HepG2 (cell line): ENCODE data around the gene ABHD15. TPM values are rescaled to one million over a fixed set of nuclear protein-coding genes. Genes with fewer than 3 reads are reported as not detected.
A peak's percentile ranks its signal among the peaks of the same experiment; 100 is the strongest.

Experiments used
- ASH2L ChIP-seq: fragments of 300-600, 200-600 bp; sonication (generic); IDR thresholded peaks from 2 replicates; pipeline ENCODE4 v1.7.0; 2017; ENCODE audit warnings: low read depth, mild to moderate bottlenecking, moderate library complexity, mixed read lengths, low read length; ENCODE audit not compliant: insufficient read length
- CC2D1A ChIP-seq: sonication (generic); formaldehyde crosslinking; IDR thresholded peaks from 2 replicates; pipeline ENCODE4 v1.8.1; 2023; ENCODE audit warnings: mild to moderate bottlenecking, missing genetic modification reagents
- CHCHD3 ChIP-seq: sonication (generic); formaldehyde crosslinking; IDR thresholded peaks from 2 replicates; pipeline ENCODE4 v1.8.0; 2022; ENCODE audit warnings: mild to moderate bottlenecking, missing genetic modification reagents, moderate library complexity
- ELF4 ChIP-seq: sonication (generic); formaldehyde crosslinking; IDR thresholded peaks from 2 replicates; pipeline ENCODE4 v1.5.0; 2020; ENCODE audit warnings: missing genetic modification reagents, mild to moderate bottlenecking, moderate library complexity, borderline replicate concordance
- FOSL2 ChIP-seq: sonication (generic); formaldehyde crosslinking; IDR thresholded peaks from 2 replicates; pipeline ENCODE4 v1.4.0; 2020; ENCODE audit warnings: missing genetic modification reagents
- FOXK1 ChIP-seq: sonication (generic); formaldehyde crosslinking; IDR thresholded peaks from 2 replicates; pipeline ENCODE4 v1.4.0; 2020; ENCODE audit warnings: low read depth, missing genetic modification reagents, borderline replicate concordance
- KDM1A ChIP-seq: IDR thresholded peaks from 2 replicates; pipeline ENCODE4 v1.6.1; 2016; ENCODE audit warnings: missing compliant biosample characterization
- KLF13 ChIP-seq: sonication (generic); formaldehyde crosslinking; IDR thresholded peaks from 2 replicates; pipeline ENCODE4 v1.4.0; 2020; ENCODE audit warnings: mild to moderate bottlenecking, missing genetic modification reagents
- MBD4 ChIP-seq: IDR thresholded peaks from 2 replicates; pipeline ENCODE4 v1.6.1; 2012; ENCODE audit warnings: low read length, inconsistent platforms, borderline replicate concordance
- NBN ChIP-seq: fragments of 450-650 bp; conservative IDR thresholded peaks from 2 replicates; pipeline ENCODE4 v1.6.1; 2017
- PHF21A ChIP-seq: sonication (generic); formaldehyde crosslinking; IDR thresholded peaks from 2 replicates; pipeline ENCODE4 v1.5.0; 2020; ENCODE audit warnings: mild to moderate bottlenecking, missing genetic modification reagents
- PRMT3 ChIP-seq: sonication (generic); formaldehyde crosslinking; IDR thresholded peaks from 2 replicates; pipeline ENCODE4 v1.8.1; 2022; ENCODE audit warnings: low read depth, mild to moderate bottlenecking, moderate library complexity, missing genetic modification reagents, borderline replicate concordance
- SIX4 ChIP-seq: sonication (generic); formaldehyde crosslinking; IDR thresholded peaks from 2 replicates; pipeline ENCODE4 v1.4.0; 2020; ENCODE audit warnings: missing genetic modification reagents
- TEAD2 ChIP-seq: sonication (generic); formaldehyde crosslinking; IDR thresholded peaks from 2 replicates; pipeline ENCODE4 v1.9.0; 2021; ENCODE audit warnings: missing genetic modification reagents
- TIGD3 ChIP-seq: sonication (generic); formaldehyde crosslinking; IDR thresholded peaks from 2 replicates; pipeline ENCODE4 v1.5.1; 2020; ENCODE audit warnings: mild to moderate bottlenecking, missing genetic modification reagents, borderline replicate concordance
- ZBTB10 ChIP-seq: sonication (generic); formaldehyde crosslinking; IDR thresholded peaks from 2 replicates; pipeline ENCODE4 v1.4.0; 2020; ENCODE audit warnings: missing genetic modification reagents, borderline replicate concordance
- ZBTB42 ChIP-seq: sonication (generic); formaldehyde crosslinking; IDR thresholded peaks from 2 replicates; pipeline ENCODE4 v1.5.0; 2020; ENCODE audit warnings: mild to moderate bottlenecking, missing genetic modification reagents
- ZNF24 ChIP-seq: fragments of 450-650 bp; IDR thresholded peaks from 2 replicates; pipeline ENCODE4 v1.6.1; 2017; ENCODE audit warnings: antibody characterized with exemption, mild to moderate bottlenecking
- ZNF879 ChIP-seq: sonication (generic); formaldehyde crosslinking; IDR thresholded peaks from 2 replicates; pipeline ENCODE4 v1.8.1; 2023; ENCODE audit warnings: missing genetic modification reagents
- ZSCAN20 ChIP-seq: sonication (generic); formaldehyde crosslinking; IDR thresholded peaks from 2 replicates; pipeline ENCODE4 v1.4.0; 2020; ENCODE audit warnings: missing genetic modification reagents, mild to moderate bottlenecking, borderline replicate concordance
- polyA plus RNA-seq, 8 experiments: library from polyadenylated mRNA; depleted of rRNA in 3 of 8; stranded (reverse) in 7 of 8; unstranded in 1 of 8; fragments of >200 nt; fragmentation: Illumina TruSeq in 4 of 8; extraction: Trizol in 4 of 8; gene quantifications; 2 replicates each; pipeline versions ENCODE4 v1.2.1 to v1.2.3, GENCODE V29; 2011 to 2016; ENCODE audit warnings: low read depth in 4 of 8, missing spikeins in 1 of 8, mixed read lengths in 1 of 8; ENCODE audit not compliant: insufficient read depth in 1 of 8
- total RNA-seq, 5 experiments: library from RNA; depleted of rRNA; stranded (reverse); fragments of >200 nt; fragmentation: Illumina TruSeq; extraction: Trizol; gene quantifications; 2 replicates each; pipeline ENCODE4 v1.2.3, GENCODE V29; 2016; ENCODE audit warnings: low read depth in 1 of 5
- TF ChIP-seq, protein P1 (sequence below): sonication (generic); formaldehyde crosslinking; IDR thresholded peaks from 2 replicates; pipeline ENCODE4 v1.8.0; 2022; ENCODE audit warnings: mild to moderate bottlenecking, missing genetic modification reagents, moderate library complexity
- TF ChIP-seq, protein P2 (sequence below): sonication (generic); formaldehyde crosslinking; IDR thresholded peaks from 2 replicates; pipeline ENCODE4 v1.4.0; 2020; ENCODE audit warnings: mild to moderate bottlenecking, missing genetic modification reagents

Gene ABHD15
- total and polyA plus RNA-seq, 2 of the 13 experiments (the other 11 are each of a cell fraction or from before 2014, with no cell fraction given), result 2.4 to 7.7 TPM

DNA sequence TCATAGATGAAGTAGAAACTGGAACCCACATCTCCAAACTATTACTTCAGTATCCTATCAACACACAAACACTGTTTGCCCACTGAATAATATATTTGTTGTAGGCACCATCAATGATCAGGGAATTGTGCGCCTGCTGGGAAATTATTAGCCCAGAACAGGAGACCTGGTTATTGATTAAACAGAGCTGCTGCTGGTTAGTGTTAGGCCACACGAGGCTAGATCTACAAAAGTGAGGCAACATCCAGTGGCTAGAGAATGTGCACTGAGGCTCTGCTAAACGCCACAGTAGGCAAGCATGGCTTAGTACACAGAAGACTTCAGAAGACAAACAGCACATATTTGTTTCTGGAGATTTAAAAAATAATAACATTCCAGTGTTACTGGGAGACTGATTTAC lies 11.0 kb downstream of the ABHD15 start (continued):
- TF ChIP-seq ZBTB10 (CRISPR knock-in tag) (no peak), NBN (no peak), ZBTB42 (no peak), PHF21A (CRISPR knock-in tag) (0 out of 2 replicates have a peak, but pooled peaks have one; percentile 47), ASH2L (no peak), ZSCAN20 (CRISPR knock-in tag) (no peak), SIX4 (CRISPR knock-in tag) (no peak), CC2D1A (CRISPR knock-in tag) (no peak), FOXK1 (CRISPR knock-in tag) (peak; percentile 20; the same call in 1 of the 2 replicates), TIGD3 (CRISPR knock-in tag) (no peak), PRMT3 (no peak), KLF13 (CRISPR knock-in tag) (no peak), ZNF879 (no peak), ELF4 (CRISPR knock-in tag) (no peak), CHCHD3 (no peak), TEAD2 (no peak), MBD4 (no peak), ZNF24 (no peak), FOSL2 (CRISPR knock-in tag) (peak; percentile 38; the same call in 1 of the 2 replicates), KDM1A (CRISPR knock-in tag) (no peak)
- TF ChIP-seq, protein P1, sequence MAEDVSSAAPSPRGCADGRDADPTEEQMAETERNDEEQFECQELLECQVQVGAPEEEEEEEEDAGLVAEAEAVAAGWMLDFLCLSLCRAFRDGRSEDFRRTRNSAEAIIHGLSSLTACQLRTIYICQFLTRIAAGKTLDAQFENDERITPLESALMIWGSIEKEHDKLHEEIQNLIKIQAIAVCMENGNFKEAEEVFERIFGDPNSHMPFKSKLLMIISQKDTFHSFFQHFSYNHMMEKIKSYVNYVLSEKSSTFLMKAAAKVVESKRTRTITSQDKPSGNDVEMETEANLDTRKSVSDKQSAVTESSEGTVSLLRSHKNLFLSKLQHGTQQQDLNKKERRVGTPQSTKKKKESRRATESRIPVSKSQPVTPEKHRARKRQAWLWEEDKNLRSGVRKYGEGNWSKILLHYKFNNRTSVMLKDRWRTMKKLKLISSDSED, result no peak
- TF ChIP-seq, protein P2, sequence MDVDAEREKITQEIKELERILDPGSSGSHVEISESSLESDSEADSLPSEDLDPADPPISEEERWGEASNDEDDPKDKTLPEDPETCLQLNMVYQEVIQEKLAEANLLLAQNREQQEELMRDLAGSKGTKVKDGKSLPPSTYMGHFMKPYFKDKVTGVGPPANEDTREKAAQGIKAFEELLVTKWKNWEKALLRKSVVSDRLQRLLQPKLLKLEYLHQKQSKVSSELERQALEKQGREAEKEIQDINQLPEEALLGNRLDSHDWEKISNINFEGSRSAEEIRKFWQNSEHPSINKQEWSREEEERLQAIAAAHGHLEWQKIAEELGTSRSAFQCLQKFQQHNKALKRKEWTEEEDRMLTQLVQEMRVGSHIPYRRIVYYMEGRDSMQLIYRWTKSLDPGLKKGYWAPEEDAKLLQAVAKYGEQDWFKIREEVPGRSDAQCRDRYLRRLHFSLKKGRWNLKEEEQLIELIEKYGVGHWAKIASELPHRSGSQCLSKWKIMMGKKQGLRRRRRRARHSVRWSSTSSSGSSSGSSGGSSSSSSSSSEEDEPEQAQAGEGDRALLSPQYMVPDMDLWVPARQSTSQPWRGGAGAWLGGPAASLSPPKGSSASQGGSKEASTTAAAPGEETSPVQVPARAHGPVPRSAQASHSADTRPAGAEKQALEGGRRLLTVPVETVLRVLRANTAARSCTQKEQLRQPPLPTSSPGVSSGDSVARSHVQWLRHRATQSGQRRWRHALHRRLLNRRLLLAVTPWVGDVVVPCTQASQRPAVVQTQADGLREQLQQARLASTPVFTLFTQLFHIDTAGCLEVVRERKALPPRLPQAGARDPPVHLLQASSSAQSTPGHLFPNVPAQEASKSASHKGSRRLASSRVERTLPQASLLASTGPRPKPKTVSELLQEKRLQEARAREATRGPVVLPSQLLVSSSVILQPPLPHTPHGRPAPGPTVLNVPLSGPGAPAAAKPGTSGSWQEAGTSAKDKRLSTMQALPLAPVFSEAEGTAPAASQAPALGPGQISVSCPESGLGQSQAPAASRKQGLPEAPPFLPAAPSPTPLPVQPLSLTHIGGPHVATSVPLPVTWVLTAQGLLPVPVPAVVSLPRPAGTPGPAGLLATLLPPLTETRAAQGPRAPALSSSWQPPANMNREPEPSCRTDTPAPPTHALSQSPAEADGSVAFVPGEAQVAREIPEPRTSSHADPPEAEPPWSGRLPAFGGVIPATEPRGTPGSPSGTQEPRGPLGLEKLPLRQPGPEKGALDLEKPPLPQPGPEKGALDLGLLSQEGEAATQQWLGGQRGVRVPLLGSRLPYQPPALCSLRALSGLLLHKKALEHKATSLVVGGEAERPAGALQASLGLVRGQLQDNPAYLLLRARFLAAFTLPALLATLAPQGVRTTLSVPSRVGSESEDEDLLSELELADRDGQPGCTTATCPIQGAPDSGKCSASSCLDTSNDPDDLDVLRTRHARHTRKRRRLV, result no peak
